Measurements from ENCODE around the gene APOBEC3C. TPM values are rescaled to one million over a fixed set of nuclear protein-coding genes. Genes with fewer than 3 reads are reported as not detected.

The APOBEC3C gene
- total RNA-seq = 100 to 1,000 TPM; 115 to 128 TPM

DNA sequence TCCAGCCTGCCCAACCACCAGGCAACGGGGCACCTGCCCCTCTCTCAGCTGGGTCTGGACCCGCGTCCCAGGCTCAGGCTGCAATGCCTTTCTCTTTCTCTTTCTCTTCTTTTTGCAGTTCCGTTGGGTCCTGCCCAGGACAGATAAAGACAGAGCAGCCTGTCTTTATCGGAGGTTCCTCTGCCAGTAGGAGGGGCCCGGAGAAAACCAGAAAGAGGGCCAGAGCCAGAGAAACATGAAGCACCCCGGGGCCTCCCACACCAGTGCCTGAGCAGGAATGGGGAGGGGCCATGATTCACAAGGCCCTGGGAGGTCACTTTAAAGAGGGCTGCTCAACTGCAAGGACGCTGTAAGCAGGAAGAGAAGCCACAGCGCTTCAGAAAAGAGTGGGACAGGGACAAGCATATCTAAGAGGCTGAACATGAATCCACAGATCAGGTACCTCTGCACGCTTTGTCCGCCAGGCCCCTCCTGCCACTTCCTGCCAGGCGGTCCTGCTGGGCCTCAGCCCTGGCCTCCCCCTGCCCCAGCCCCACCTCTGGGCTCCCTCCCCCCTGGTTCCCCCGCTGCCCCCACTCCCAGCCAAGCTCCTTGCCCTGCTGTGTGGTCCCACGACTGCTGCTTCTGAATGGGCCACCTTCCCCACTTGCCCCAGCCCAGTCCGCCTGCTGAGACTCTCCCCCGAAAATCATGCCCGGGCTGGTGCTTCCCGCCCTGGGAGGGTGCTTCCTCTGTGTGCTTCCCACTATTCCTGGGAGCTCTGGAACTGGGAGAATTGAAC is at the start of gene APOBEC3C:
Gene APOBEC3C, plus strand, starts transcription at position 316 of the 781 bp plus-strand sequence. Its CDS starts 106 bp downstream, at position 422.
- Mint-ChIP-seq H3K9me3 (no peaks in the 10 kb centered on the region), H3K4me3 (peak within 1 kb of the TSS; percentile 99), H3K36me3 (ENCODE audit: low read depth) (peaks cover 42% of the 10 kb centered on the region), H3K4me1 (peaks cover 20% of the 10 kb centered on the region), H3K27me3 (no peaks in the 10 kb centered on the region), H3K27ac (peak within 1 kb of the TSS; percentile 98)
- peak; percentile 98 for ATAC-seq (replicated peaks)

GRCh38 chr22:38964306-38964705 is 49.8 kb upstream of the APOBEC3C start:
- peak overlapping the region; percentile 75 for H3K27ac Mint-ChIP-seq

DNA sequence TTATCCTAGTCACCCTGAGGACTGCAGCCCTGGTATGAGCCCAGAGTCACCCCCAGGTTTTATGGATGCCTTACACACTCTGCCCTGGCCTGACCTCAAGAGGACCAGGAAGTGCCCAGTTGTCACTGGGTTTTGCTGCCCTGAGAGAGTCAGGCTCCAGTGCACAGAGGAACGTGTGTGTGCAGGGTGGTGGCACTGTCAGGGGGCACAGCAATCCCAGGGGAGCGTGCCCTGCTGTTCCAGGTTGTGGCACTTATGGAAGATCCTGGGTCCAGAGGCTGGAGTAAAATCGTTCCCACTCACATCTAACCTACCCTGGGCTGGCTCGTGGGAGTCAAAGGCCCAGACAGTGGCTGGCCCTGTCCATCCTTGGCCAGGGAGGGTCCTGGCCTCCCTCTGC is 49.1 kb upstream of the APOBEC3C start:
- H3K4me3 Mint-ChIP-seq = no peak overlapping the region
- no peaks in the 10 kb centered on the region for H3K9me3 Mint-ChIP-seq
- no peak for ATAC-seq (replicated peaks)
- peak overlapping the region; percentile 50 for H3K27ac Mint-ChIP-seq
- peaks cover 4% of the 10 kb centered on the region for H3K27me3 Mint-ChIP-seq
- H3K36me3 Mint-ChIP-seq (ENCODE audit: low read depth) = no peaks in the 10 kb centered on the region
- peaks cover 5% of the 10 kb centered on the region for H3K4me1 Mint-ChIP-seq

More at GRCh38 chr22:38964306-38964705, 49.8 kb upstream of the APOBEC3C start:
- H3K36me3 Mint-ChIP-seq (ENCODE audit: low read depth) = no peaks in the 10 kb centered on the region
- H3K27me3 Mint-ChIP-seq = peaks cover 4% of the 10 kb centered on the region
- no peaks in the 10 kb centered on the region for H3K9me3 Mint-ChIP-seq
- no peak for ATAC-seq (replicated peaks)
- H3K4me1 Mint-ChIP-seq = peaks cover 5% of the 10 kb centered on the region
- no peak overlapping the region for H3K4me3 Mint-ChIP-seq

- Mint-ChIP-seq H3K4me3 (no peak overlapping the region), H3K27me3 (peaks cover 9% of the 10 kb centered on the region), H3K27ac (no peak overlapping the region), H3K9me3 (no peaks in the 10 kb centered on the region), H3K4me1 (peaks cover 5% of the 10 kb centered on the region), H3K36me3 (ENCODE audit: low read depth) (no peaks in the 10 kb centered on the region)
- ATAC-seq (replicated peaks) = no peak
Observed at GRCh38 chr22:38965614-38966379, 48.3 kb upstream of the APOBEC3C start.

DNA sequence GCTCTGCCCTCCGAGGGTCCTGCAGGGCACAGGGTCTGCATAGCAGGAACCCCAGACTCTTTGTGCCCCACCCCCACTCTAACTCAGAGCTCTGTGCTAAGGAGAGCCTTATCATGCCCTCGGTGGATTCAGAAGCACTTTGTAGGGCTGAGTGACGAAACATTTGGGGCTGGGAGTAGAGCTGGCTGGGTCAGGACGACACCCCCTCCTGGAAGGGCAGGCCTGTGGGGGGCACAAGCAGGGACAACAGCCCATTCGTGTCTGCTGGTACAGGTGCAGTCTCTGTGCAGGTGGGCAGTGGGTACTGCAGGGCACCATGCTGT is 47.7 kb upstream of the APOBEC3C start:
- no peaks in the 10 kb centered on the region for H3K36me3 Mint-ChIP-seq (ENCODE audit: low read depth)
- H3K27me3 Mint-ChIP-seq = peaks cover 9% of the 10 kb centered on the region
- H3K27ac Mint-ChIP-seq = no peak overlapping the region
- ATAC-seq (replicated peaks) = no peak
- H3K4me3 Mint-ChIP-seq = no peak overlapping the region
- H3K4me1 Mint-ChIP-seq = peaks cover 5% of the 10 kb centered on the region
- no peaks in the 10 kb centered on the region for H3K9me3 Mint-ChIP-seq

- Mint-ChIP-seq H3K9me3 (no peaks in the 10 kb centered on the region), H3K4me1 (peaks cover 5% of the 10 kb centered on the region), H3K27ac (peak overlapping the region; percentile 58), H3K27me3 (peaks cover 9% of the 10 kb centered on the region), H3K36me3 (ENCODE audit: low read depth) (no peaks in the 10 kb centered on the region), H3K4me3 (no peak overlapping the region)
- no peak for ATAC-seq (replicated peaks)
Observed at GRCh38 chr22:38966942-38967341, 47.1 kb upstream of the APOBEC3C start.

GRCh38 chr22:38967451-38968450 is 46.3 kb upstream of the APOBEC3C start:
- peaks cover 5% of the 10 kb centered on the region for H3K4me1 Mint-ChIP-seq
- H3K27ac Mint-ChIP-seq = no peak overlapping the region
- no peak for ATAC-seq (replicated peaks)
- no peak overlapping the region for H3K4me3 Mint-ChIP-seq
- no peaks in the 10 kb centered on the region for H3K36me3 Mint-ChIP-seq (ENCODE audit: low read depth)
- peaks cover 9% of the 10 kb centered on the region for H3K27me3 Mint-ChIP-seq
- no peaks in the 10 kb centered on the region for H3K9me3 Mint-ChIP-seq

DNA sequence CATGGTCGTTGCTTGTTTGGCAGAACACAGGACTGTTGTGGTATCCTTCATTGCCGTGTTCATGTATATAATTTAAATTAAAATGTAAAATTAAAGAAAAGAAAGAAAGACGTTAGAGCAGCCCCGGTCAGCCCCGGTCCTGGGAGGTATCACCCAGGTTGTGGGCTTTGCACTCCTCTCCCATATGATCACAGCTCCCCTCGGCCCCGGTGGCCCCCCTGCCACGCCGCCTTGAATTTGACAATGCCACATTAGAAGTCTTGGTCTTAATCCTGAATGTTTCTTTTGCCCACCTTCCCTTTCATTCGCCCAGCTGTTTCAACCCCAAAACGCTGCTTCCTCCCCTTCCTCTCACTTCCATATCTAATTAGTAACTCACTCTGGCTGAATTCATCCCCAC is 45.3 kb upstream of the APOBEC3C start:
- Mint-ChIP-seq H3K36me3 (ENCODE audit: low read depth) (no peaks in the 10 kb centered on the region), H3K27me3 (peaks cover 7% of the 10 kb centered on the region), H3K4me1 (peaks cover 3% of the 10 kb centered on the region), H3K4me3 (no peak overlapping the region), H3K9me3 (no peaks in the 10 kb centered on the region), H3K27ac (no peak overlapping the region)
- ATAC-seq (replicated peaks) = no peak

DNA sequence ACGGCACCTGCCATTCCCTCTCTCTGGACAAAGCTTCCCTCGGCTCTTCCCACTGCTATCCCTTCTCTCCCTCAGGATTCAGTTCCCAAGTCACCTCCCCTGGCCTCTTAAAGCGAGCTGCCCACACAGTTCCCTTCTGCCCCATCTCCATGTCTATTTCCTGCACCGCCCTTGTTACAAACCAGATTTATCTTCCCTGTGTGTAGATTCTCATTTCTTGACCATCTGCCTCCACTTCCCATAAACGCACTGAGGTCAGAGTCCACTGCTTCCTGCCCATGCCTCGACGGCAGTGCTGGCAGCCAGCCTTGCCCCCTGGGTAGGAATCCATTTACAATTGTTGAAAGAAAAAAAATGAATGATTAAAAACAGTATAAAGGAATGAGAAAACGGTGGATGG is 43.5 kb upstream of the APOBEC3C start:
- no peaks in the 10 kb centered on the region for H3K36me3 Mint-ChIP-seq (ENCODE audit: low read depth)
- H3K27me3 Mint-ChIP-seq = peaks cover 5% of the 10 kb centered on the region
- no peaks in the 10 kb centered on the region for H3K9me3 Mint-ChIP-seq
- H3K4me3 Mint-ChIP-seq = no peak overlapping the region
- no peak for ATAC-seq (replicated peaks)
- peak overlapping the region; percentile 7 for H3K27ac Mint-ChIP-seq
- no peaks in the 10 kb centered on the region for H3K4me1 Mint-ChIP-seq

- no peak overlapping the region for H3K4me3 Mint-ChIP-seq
- no peaks in the 10 kb centered on the region for H3K9me3 Mint-ChIP-seq
- H3K27ac Mint-ChIP-seq = peak overlapping the region; percentile 7
- H3K27me3 Mint-ChIP-seq = peaks cover 5% of the 10 kb centered on the region
- H3K36me3 Mint-ChIP-seq (ENCODE audit: low read depth) = no peaks in the 10 kb centered on the region
- no peak for ATAC-seq (replicated peaks)
- no peaks in the 10 kb centered on the region for H3K4me1 Mint-ChIP-seq
Observed at GRCh38 chr22:38971202-38971601, 42.9 kb upstream of the APOBEC3C start.

DNA sequence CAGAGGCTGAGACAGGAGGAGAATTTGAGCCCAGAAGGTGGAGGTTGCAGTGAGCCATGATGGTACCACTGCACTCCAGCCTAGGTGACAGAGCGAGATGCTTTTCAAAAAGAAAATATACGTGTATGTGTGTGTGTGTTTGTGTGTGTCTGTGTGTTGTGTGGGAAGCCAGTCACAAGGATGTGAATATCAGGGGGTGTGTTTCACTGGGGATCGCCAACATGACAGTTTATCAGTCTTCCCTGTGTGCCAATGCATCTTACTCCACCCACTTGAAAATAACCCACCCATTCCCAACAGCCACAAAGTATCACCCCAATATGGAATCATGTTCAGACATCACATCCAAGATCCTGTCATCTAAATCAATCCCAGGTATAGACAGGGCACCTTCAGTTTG is 42.3 kb upstream of the APOBEC3C start:
- Mint-ChIP-seq H3K9me3 (no peaks in the 10 kb centered on the region), H3K4me3 (no peak overlapping the region), H3K27ac (no peak overlapping the region), H3K27me3 (peaks cover 5% of the 10 kb centered on the region), H3K36me3 (ENCODE audit: low read depth) (no peaks in the 10 kb centered on the region), H3K4me1 (no peaks in the 10 kb centered on the region)
- ATAC-seq (replicated peaks) = no peak

DNA sequence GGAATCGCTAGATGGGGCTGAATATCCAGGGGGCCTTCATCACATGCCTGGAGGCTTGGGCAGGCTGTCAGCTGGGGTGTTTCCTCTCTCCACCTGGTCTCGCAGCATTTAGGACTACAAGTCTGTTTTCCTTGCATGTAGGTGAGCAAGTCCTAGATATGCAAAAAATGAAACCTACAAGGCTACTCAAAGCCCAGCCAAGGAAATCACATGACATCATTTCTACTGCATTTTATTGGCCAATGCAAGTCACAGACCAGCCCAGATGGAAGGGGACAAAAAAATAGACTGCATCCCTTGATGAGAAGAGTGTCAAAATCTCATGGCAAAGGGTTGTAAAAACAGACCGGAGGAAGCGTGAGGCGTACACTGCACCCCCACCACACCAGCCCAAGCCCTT is 41.5 kb upstream of the APOBEC3C start:
- Mint-ChIP-seq H3K36me3 (ENCODE audit: low read depth) (no peaks in the 10 kb centered on the region), H3K4me1 (peaks cover 5% of the 10 kb centered on the region), H3K9me3 (no peaks in the 10 kb centered on the region), H3K27ac (no peak overlapping the region), H3K27me3 (peaks cover 5% of the 10 kb centered on the region), H3K4me3 (no peak overlapping the region)
- ATAC-seq (replicated peaks) = no peak

GRCh38 chr22:38973289-38974169 is 40.5 kb upstream of the APOBEC3C start:
- Mint-ChIP-seq H3K4me1 (peaks cover 5% of the 10 kb centered on the region), H3K9me3 (no peaks in the 10 kb centered on the region), H3K4me3 (no peak overlapping the region), H3K27ac (no peak overlapping the region), H3K27me3 (peaks cover 5% of the 10 kb centered on the region), H3K36me3 (ENCODE audit: low read depth) (no peaks in the 10 kb centered on the region)
- ATAC-seq (replicated peaks) = peak; percentile 82
